Keratinocyte (primary cell): ENCODE measurements around the gene TNFRSF19.

ENCODE experiments used
- EZH2 ChIP-seq: IDR thresholded peaks from one replicate; pipeline ENCODE4 v1.6.1; 2012; ENCODE audit warnings: inconsistent platforms, mild to moderate bottlenecking, low read length, moderate library complexity
- TF ChIP-seq, protein P1 (sequence below), 3 experiments: IDR thresholded peaks in 1 of 3; conservative IDR thresholded peaks in 1 of 3; optimal IDR thresholded peaks in 1 of 3; 2 replicates in 2 of 3; 3 replicates in 1 of 3; pipeline versions ENCODE3 to v1.5.1; 2011; ENCODE audit warnings: low read length in 3 of 3, mild to moderate bottlenecking in 3 of 3, moderate library complexity in 2 of 3, control low read depth in 1 of 3, inconsistent platforms in 1 of 3; ENCODE audit not compliant: insufficient read depth in 2 of 3; ENCODE audit errors: extremely low read depth in 1 of 3

DNA sequence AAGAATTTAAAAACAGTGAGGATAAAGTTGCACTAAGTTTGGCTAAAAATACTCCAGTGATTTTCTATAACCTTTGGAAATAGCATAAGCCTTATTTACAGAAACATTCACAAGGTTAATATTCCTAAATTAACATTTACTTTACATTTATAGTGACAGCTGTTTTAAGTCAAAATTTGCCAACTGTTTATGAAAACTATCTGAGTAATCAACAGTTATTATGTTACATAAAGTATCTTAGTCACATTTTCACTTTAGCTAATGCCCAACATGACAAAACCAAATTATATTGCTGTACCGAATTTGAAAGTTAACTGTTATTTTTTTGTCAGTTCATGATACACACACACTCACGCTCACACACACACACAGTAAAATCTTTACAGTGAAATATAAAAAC is 1.2 kb downstream of the TNFRSF19 start:
- TF ChIP-seq, protein P1, sequence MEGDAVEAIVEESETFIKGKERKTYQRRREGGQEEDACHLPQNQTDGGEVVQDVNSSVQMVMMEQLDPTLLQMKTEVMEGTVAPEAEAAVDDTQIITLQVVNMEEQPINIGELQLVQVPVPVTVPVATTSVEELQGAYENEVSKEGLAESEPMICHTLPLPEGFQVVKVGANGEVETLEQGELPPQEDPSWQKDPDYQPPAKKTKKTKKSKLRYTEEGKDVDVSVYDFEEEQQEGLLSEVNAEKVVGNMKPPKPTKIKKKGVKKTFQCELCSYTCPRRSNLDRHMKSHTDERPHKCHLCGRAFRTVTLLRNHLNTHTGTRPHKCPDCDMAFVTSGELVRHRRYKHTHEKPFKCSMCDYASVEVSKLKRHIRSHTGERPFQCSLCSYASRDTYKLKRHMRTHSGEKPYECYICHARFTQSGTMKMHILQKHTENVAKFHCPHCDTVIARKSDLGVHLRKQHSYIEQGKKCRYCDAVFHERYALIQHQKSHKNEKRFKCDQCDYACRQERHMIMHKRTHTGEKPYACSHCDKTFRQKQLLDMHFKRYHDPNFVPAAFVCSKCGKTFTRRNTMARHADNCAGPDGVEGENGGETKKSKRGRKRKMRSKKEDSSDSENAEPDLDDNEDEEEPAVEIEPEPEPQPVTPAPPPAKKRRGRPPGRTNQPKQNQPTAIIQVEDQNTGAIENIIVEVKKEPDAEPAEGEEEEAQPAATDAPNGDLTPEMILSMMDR (optimal IDR thresholded peaks at IDR 0.05 in 1 of 3, IDR thresholded peaks at IDR 0.05 in 1 of 3, conservative IDR thresholded peaks at IDR 0.05 in 1 of 3; ENCODE audit: extremely low read depth in 1 of 3, insufficient read depth in 2 of 3, low read length in 3 of 3): no peak
- no peak for TF ChIP-seq EZH2
